ENCODE measurements around the gene HLX. TPM values are rescaled to one million over a fixed set of nuclear protein-coding genes. Genes with fewer than 3 reads are reported as not detected.
A peak's percentile ranks its signal among the peaks of the same experiment; 100 is the strongest.

The HLX gene
- polyA plus RNA-seq, 3 donors, result 17.1 to 44.0 (median 17.6) TPM

- Histone ChIP-seq H3K9ac (ENCODE audit: insufficient read depth, low read length, poor library complexity, severe bottlenecking) (no peak overlapping the region), H4K20me1 (ENCODE audit: insufficient read depth, low read length) (no peaks in the 10 kb centered on the region), H3K4me1 (ENCODE audit: control insufficient read depth in 1 of 2, insufficient read depth in 2 of 2, low read length in 2 of 2) (peaks cover 15 to 21% of the 10 kb centered on the region in 2 donors), H2AFZ (ENCODE audit: insufficient read depth, low read depth, low read length, poor library complexity, severe bottlenecking) (no peak overlapping the region), H3K4me3 (replicated peaks in 1 of 3; ENCODE audit: low read depth in 2 of 3, low read length in 3 of 3) (no peak overlapping the region), H3K27ac (ENCODE audit: low read depth in 1 of 2, low read length in 2 of 2) (no peak overlapping the region), H3K36me3 (replicated peaks in 1 of 2; ENCODE audit: control insufficient read depth in 1 of 2, insufficient read depth in 2 of 2, low read length in 2 of 2) (no peaks in the 10 kb centered on the region), H3K4me2 (replicated peaks; ENCODE audit: extremely low read depth, low read length, poor library complexity, severe bottlenecking) (no peak overlapping the region), H3K79me2 (ENCODE audit: insufficient read depth, low read length) (no peaks in the 10 kb centered on the region), H3K27me3 (ENCODE audit: control insufficient read depth in 2 of 2, insufficient read depth in 2 of 2, low read length in 2 of 2) (peaks cover 0 to 6% of the 10 kb centered on the region in 2 donors), H3K9me3 (replicated peaks in 1 of 2; ENCODE audit: control insufficient read depth in 1 of 2, insufficient read depth in 1 of 2, low read length in 2 of 2) (no peaks in the 10 kb centered on the region)
- H3K4me3 Mint-ChIP-seq, result no peak overlapping the region
- no peaks in the 10 kb centered on the region for H3K36me3 Mint-ChIP-seq
- no peak overlapping the region for H3K27ac Mint-ChIP-seq
- intact Hi-C loops (cut with micrococcal nuclease), result no loop called here
- peaks cover 26% of the 10 kb centered on the region for H3K4me1 Mint-ChIP-seq
- DNase-seq, result no peak
- no CpG with 5 or more reads among the region's 3 CpGs for WGBS (ENCODE audit: insufficient coverage)
- no peak for TF ChIP-seq CTCF (IDR thresholded peaks at IDR 0.05)
- H3K9me3 Mint-ChIP-seq, result peaks cover 0 to 3% (median 0%) of the 10 kb centered on the region in 7 donors
- peaks cover 0 to 4% (median 3%) of the 10 kb centered on the region in 3 donors for H3K27me3 Mint-ChIP-seq (ENCODE audit: low read depth in 3 of 3)
Observed at GRCh38 chr1:220924331-220924970, 45.2 kb downstream of the HLX start.

- H3K27me3 Mint-ChIP-seq (ENCODE audit: low read depth in 3 of 3), result peaks cover 0 to 4% (median 3%) of the 10 kb centered on the region in 3 donors
- no peaks in the 10 kb centered on the region for H3K79me2 ChIP-seq (ENCODE audit: insufficient read depth, low read length)
Observed at GRCh38 chr1:220925707-220926106, 46.5 kb downstream of the HLX start.

More at GRCh38 chr1:220925707-220926106, 46.5 kb downstream of the HLX start:
- Histone ChIP-seq H3K4me1 (ENCODE audit: control insufficient read depth in 1 of 2, insufficient read depth in 2 of 2, low read length in 2 of 2) (peaks cover 15 to 21% of the 10 kb centered on the region in 2 donors), H2AFZ (ENCODE audit: insufficient read depth, low read depth, low read length, poor library complexity, severe bottlenecking) (no peak overlapping the region), H3K4me2 (replicated peaks; ENCODE audit: extremely low read depth, low read length, poor library complexity, severe bottlenecking) (no peak overlapping the region), H3K9ac (ENCODE audit: insufficient read depth, low read length, poor library complexity, severe bottlenecking) (no peak overlapping the region), H3K4me3 (replicated peaks in 1 of 3; ENCODE audit: low read depth in 2 of 3, low read length in 3 of 3) (no peak overlapping the region), H3K27ac (ENCODE audit: low read depth in 1 of 2, low read length in 2 of 2) (no peak overlapping the region), H3K36me3 (replicated peaks in 1 of 2; ENCODE audit: control insufficient read depth in 1 of 2, insufficient read depth in 2 of 2, low read length in 2 of 2) (no peaks in the 10 kb centered on the region), H3K27me3 (ENCODE audit: control insufficient read depth in 2 of 2, insufficient read depth in 2 of 2, low read length in 2 of 2) (peaks cover 0 to 6% of the 10 kb centered on the region in 2 donors), H4K20me1 (ENCODE audit: insufficient read depth, low read length) (no peaks in the 10 kb centered on the region), H3K9me3 (replicated peaks in 1 of 2; ENCODE audit: control insufficient read depth in 1 of 2, insufficient read depth in 1 of 2, low read length in 2 of 2) (no peaks in the 10 kb centered on the region)
- no peak overlapping the region for H3K4me3 Mint-ChIP-seq
- no peaks in the 10 kb centered on the region for H3K36me3 Mint-ChIP-seq
- peaks cover 26% of the 10 kb centered on the region for H3K4me1 Mint-ChIP-seq
- TF ChIP-seq CTCF (IDR thresholded peaks at IDR 0.05), result no peak
- intact Hi-C loops (cut with micrococcal nuclease), result no loop called here
- H3K9me3 Mint-ChIP-seq, result peaks cover 0 to 3% (median 0%) of the 10 kb centered on the region in 7 donors
- H3K27ac Mint-ChIP-seq, result no peak overlapping the region
- 10% methylated on average over 2 of the region's 2 CpGs for WGBS (ENCODE audit: insufficient coverage)
- DNase-seq, result peak; percentile 35 to 72 (median 58)

All from CD14-positive monocyte (primary cell).